AG09309 (cell line): ENCODE results near the gene PCNX1.

Experiments used
- DNase-seq: peaks from one replicate; pipeline ENCODE4 v3.0.0-alpha.2; 2010; ENCODE audit warnings: low read depth
- H3K4me3 ChIP-seq: 2 replicates; pipeline ENCODE4 v1.5.1; 2011; ENCODE audit warnings: mild to moderate bottlenecking, low read depth, low read length, moderate library complexity; ENCODE audit not compliant: control insufficient read depth
- TF ChIP-seq, protein P1 (sequence below): IDR thresholded peaks from 2 replicates; pipeline ENCODE4 v1.5.1; 2011; ENCODE audit warnings: mild to moderate bottlenecking, low read depth, low read length, inconsistent platforms; ENCODE audit not compliant: insufficient read depth, control insufficient read depth; ENCODE audit errors: missing control alignments

Gene PCNX1

GRCh38 chr14:70916799-70917198, 9.5 kb downstream of the PCNX1 start:
- H3K4me3 ChIP-seq: no peak overlapping the region
- DNase-seq: no peak
- TF ChIP-seq, protein P1, sequence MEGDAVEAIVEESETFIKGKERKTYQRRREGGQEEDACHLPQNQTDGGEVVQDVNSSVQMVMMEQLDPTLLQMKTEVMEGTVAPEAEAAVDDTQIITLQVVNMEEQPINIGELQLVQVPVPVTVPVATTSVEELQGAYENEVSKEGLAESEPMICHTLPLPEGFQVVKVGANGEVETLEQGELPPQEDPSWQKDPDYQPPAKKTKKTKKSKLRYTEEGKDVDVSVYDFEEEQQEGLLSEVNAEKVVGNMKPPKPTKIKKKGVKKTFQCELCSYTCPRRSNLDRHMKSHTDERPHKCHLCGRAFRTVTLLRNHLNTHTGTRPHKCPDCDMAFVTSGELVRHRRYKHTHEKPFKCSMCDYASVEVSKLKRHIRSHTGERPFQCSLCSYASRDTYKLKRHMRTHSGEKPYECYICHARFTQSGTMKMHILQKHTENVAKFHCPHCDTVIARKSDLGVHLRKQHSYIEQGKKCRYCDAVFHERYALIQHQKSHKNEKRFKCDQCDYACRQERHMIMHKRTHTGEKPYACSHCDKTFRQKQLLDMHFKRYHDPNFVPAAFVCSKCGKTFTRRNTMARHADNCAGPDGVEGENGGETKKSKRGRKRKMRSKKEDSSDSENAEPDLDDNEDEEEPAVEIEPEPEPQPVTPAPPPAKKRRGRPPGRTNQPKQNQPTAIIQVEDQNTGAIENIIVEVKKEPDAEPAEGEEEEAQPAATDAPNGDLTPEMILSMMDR: no peak

GRCh38 chr14:70917633-70918032, 10.4 kb downstream of the PCNX1 start:
- no peak overlapping the region for H3K4me3 ChIP-seq
- no peak for DNase-seq
- TF ChIP-seq, protein P1: no peak

DNA sequence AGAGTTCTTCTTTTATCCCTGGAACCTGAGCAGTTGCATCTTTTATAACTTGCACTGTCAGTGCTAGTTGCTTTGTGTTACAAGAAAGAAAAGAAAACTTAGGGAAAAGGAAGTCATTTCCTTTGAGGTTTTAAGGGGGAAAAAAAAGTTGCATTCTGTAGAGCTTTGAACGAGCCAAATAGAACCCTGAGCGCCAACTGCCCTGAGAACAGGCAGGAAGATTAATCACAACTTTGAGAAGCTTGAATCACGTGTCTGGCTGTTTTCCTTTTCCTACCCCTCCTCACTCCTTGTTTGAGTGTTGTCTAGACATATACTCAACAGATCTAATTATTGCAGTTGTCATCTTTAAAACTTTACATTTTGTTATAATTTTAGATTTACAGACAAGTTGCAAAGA, 12.5 kb downstream of the PCNX1 start:
- H3K4me3 ChIP-seq: no peak overlapping the region
- DNase-seq: no peak

GRCh38 chr14:70920608-70921007, 13.3 kb downstream of the PCNX1 start:
- TF ChIP-seq, protein P1: no peak
- DNase-seq: no peak
- no peak overlapping the region for H3K4me3 ChIP-seq

More for the DNA sequence above, 12.5 kb downstream of the PCNX1 start:
- TF ChIP-seq, protein P1: no peak

GRCh38 chr14:70921669-70922068, 14.4 kb downstream of the PCNX1 start:
- H3K4me3 ChIP-seq: no peak overlapping the region
- TF ChIP-seq, protein P1: no peak
- DNase-seq: no peak

- TF ChIP-seq, protein P1: no peak
- no peak overlapping the region for H3K4me3 ChIP-seq
- DNase-seq: no peak
Measured at GRCh38 chr14:70924521-70924920, 17.3 kb downstream of the PCNX1 start.
